GM11168 (cell line): ENCODE results near the gene GSC.
"Not testable (repeated sequence)": the region's sequence is repeated elsewhere in the genome, so short reads cannot be mapped to it uniquely, and the experiment has no call there.

ENCODE experiments used
- in situ Hi-C: fragments of 300-500 bp; cut with MboI; formaldehyde crosslinking; loops from one replicate; pipeline ENCODE4 v1.12.0; 2022; ENCODE audit warnings: low sequenced_read_pairs; ENCODE audit not compliant: unreplicated experiment

GSC gene

DNA sequence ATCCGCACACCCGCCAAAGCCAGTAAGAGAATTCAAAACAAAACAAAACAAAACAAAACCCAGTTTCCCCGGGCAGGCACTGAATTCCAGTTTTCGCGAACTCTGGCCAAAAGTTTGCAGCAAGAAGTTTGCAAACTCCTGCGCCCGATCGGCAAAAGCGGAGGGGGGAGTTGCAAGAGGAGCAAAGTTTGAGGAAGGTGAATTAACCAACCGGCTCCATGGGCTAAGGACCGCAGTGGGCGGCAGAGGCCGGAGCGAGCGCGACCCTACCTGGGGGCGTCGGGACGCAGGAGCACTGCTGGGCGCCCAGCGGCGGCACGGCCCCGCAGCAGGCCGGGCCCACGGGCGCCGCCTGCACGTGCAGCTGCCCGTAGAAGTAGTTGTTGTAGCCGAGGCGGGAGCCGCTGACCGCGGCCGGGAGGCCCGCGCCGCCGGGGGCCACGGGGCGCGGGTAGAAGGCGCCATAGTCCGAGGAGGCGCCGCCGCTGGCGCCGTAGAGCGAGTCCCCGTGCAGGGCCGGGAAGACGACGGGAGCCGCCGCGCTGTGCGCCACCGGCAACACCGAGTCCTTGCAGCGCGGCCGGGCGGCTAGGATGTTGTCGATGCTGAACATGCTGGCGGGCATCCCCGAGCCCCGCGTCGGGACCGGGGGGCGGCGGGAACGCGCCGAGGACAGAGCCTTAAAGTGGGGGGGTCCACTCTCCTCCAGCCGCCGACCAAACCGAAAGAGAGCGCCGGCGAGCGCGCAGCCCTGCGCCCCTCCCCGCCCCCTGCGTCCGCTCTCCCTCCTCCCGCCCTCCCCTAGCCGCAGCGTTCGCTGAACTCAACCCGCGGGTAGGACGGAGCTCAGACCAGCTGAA, at the start of gene GSC:
GSC (minus strand) TSS at position 723 of the 860 bp plus-strand sequence; CDS start at position 625, 98 bp downstream.
- in situ Hi-C loops, result no loop called here

DNA sequence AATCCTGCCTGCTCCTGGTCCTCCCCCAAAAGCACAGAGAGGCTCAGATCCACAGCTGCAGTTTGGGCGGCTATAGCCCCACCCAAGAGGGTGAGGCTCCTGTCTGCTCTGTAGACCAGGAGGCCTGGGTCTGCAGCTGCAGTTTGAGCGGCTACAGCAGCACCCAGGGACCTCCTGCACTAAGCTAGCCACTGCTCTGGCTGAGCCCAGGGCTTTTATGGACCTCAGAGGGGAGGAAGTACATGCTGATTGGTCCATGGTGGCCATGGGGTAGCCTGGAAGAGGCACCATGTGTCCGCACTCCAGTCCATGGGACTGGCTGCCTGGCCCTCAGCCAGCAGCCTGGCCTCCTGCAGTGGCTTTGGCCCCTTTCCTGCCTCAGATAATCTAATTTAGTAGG, 49.6 kb upstream of the GSC start:
- in situ Hi-C loops, result no loop called here

DNA sequence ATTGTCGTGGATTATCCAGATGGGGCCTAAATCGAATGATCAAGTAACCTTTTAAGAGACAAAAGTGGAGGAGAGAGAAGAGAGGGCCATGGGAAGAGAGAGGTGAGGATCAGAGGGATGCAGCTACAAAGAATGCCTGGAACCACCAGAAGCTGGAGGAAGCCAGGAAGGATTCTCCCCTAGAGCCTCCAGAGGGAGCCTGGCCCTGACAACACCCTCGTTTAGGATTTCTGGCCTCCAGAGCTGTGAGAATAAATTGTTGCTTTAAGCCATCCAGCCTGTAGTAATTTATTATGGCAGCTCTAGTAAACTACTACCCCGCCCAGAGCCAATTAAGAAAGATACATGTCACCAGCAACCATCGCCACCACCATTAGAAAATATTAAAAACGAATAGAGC, 46.2 kb upstream of the GSC start:
- in situ Hi-C loops, result no loop called here

DNA sequence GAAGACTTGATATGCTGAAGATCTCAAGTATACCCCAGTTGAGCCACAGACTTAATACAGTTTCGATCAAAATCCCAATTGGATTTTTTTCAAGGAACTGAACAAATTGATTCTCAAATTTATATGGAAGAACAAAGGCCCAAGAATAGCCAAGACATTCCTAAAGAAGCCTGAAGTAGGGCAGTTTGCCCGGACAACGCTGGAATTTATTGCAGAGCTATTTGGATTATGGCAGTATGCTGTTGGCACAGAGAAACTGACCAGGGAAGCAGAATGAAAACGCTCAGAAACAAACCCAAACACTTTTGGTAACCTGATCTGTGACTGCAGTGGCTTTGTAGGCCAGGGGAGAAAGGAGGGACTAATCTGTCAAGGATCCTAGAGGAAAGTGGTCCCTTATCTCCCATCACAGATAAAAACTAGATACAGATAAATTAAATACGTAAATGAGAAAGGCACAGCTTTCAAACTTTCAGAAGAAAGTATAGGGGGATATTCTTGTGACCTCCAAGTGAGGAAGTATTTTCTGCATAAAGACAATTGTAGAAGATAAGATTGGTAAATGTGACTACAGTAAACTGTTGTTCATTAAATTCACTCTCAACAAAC, 35.9 kb upstream of the GSC start:
- in situ Hi-C loops, result no loop called here

DNA sequence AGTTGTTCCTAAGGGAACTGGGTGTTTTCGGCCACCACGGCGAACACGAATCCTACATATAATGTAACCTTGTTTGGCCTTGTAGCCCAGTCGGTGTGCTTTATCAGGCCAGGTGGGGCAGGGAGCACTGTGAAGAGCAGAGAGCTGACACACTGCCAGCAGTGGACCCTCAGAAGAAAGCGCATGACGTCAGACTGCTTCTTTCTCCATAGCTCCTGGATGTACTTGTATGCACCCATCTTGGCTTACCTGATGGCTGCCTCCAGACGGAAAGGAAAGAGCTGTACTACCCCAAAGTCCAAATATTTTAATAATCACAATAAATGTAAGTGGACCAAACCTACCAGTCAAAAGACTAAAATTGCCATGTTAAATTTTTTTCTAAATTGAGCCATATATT, 31.3 kb upstream of the GSC start:
- in situ Hi-C loops, result no loop called here

DNA sequence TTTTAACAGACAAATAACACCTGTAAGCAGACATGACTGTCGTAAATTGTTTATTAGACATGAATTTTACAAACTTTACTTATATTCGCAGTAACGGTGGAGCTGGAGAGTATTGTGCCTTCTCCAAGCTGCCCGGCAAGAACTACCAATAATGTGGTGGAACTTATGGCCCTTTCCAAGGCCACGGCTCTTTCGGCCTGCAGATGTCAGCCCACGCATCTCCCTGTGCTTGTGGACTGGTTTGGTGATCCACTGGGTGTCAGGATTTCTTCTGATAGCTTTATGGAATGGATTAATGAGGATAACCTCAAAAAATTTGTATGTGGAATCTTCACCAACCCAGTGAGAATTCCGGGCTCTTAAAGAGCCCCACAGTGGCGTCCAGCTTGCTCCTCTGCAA, 30.9 kb upstream of the GSC start:
- in situ Hi-C loops, result not testable (repeated sequence)

DNA sequence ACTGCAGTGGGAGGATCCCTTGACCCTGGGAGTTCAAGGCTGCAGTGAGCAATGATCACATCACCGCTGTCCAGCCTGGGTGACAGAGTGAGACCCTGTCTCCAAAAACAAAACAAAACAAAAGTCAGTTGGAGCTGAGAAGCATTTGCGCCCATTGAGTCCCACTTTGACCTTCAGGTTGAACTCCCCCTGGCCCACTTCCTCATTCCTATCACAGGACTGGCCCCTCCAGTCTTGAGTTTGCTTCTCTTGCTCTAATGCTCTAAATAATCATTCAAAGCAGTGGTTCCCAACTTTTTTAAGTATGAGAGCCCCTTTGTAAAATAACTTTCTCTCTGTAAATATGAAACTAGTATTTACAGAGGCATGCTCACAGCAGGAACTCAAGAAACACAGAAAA, 28.0 kb upstream of the GSC start:
- in situ Hi-C loops, result no loop called here

DNA sequence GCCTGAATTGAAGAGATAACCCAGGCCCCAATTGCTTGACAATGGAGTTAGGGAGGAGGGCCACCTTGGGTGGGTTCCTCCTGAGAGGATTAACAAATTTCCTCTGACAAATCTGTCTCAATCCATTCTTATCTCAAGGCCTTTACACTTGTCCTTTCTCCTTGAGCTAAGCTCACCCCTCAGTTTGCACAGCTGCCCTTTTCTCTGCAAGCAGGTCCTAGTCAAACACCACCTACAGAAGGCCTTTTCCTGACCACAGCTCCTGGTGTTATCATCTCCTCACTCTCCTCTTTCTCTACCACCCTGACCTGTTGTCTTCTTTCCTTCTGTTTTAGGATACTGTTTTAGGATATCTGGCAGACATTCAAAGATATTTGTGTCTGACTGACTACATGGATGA, 26.4 kb upstream of the GSC start:
- in situ Hi-C loops, result no loop called here

DNA sequence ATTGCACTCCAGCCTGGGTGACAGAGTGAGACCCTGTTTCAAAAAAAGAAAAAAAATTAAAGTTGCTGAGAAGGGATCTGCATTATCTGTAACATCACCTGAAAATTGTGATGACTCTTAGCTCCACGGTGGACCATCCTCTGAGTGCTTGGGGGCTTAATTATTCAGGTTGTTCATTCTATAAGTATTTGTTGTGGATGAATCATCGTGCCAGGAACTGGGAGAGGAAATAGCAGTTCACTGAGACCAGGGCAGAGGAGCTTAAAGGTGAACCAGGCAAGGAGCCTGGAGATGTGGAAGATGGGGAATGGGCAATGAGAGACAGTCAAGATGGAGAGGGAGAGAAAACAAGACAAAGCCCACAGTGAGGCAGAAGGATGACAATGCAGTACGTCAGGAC, 25.5 kb upstream of the GSC start:
- in situ Hi-C loops, result no loop called here

DNA sequence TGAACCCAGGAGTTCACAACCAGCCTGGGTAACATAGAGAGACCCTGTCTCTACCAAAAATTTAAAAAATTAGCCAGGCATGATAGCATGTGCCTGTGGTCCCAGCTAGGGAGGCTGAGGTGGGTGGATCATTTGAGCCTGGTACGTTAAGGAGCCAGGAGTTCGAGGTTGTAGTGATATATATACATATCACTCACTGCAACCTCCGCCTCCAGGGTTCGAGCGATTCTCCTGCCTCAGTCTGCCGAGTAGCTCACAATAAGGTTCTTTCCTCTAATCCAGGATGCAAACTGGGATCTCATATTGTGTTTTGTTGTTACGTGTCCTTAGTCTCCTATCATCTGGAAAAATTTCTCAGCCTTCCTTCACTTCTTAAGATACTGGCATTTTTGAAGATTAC, 24.0 kb upstream of the GSC start:
- in situ Hi-C loops, result no loop called here

DNA sequence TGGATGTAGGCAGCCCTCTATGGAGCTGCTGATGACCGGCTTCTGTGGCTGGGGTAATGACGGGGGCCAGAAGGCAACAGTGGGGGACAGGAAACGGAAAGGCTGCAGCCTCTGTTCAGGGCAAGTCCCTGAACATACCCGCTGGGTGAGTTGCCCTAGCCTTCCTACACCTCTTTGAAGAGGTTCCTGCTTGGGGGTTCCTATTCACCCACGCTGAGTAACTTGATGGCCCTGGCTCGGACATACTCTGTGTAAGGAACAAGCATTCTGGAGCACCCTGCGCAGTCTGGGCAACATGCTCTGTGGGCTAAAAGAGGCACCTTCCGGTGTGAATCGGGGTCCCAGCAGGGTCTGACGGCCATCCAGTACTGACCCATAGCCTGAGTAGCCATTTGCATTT, 17.7 kb upstream of the GSC start:
- in situ Hi-C loops, result no loop called here

DNA sequence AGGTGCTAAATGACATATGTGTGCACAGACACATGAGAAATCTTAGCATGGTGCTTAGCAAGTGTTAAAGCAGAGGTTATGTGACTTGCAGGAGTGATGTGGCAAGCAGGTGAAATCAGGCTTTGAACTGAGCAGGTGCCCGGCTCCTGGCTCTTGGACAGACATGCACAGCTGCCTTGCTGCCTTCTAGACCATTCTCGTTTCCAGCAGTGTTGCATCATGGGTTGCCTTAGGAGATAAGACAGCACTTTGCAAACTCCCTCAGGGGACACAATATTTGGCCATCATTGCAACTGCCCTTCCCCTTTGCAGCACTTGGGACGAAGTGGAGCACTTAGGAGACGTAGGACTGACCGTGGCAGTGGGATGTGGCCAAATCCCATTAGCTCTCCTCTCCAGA, 17.2 kb upstream of the GSC start:
- in situ Hi-C loops, result no loop called here

DNA sequence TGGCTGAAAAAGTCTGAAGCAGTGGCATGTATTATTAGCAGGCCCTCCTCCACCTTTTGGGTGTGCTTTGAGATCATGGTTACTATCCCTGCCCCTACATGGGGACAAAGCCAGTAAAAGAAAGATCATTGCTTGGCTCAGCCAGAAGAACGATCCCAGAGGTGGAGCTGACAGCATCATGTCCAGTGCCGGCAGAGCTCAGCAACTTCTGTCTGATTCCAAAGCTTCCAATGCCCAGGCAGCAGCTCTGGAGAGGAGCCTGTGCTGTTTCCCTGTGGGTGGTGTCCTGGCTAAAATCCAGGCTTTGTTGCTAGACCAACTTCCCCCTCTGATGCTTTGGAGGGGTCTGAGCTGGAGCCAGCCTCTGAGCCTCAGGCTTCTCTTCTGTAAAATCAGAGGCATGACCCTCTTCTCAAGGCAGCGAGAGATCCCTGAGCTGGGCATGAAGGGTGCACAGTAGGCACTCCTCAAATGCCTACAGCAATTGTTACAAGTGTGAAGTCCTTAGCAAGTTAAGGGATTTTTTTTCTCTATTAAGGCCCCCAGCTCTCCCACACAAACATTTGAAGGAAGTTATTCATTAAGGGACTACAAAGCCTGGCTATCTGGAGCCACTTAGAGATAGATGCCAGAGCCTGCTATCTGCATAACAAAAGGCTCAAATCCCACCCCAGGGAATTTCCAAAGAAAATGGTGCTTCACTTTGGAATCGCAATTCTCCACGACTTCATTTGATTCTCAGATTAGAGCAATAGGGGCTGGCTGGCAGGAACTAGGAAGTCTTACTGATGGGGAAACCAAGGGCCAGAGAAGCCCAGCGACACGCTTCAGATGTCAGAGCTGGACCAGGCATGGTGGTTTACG, 10.9 kb upstream of the GSC start:
- in situ Hi-C loops, result no loop called here

DNA sequence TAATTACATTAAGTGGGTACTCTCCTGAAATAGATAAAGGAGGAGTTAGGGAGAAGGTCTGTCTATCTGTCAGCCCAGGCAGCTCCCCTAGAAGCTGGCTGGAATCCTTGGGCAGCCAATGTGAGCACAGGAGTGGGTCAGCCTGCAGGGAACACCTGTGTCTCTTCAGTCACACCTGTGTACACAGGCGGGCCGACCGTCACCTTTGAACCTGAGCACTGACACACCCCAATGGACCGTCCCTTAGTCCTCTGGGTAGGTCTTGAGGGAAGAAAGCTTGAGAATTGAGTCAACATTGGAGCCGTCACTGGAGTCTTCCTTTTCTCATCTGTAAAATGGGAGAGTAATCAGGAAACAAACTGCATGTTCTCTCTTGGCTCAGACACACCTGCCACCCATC, 9.8 kb upstream of the GSC start:
- in situ Hi-C loops, result no loop called here

DNA sequence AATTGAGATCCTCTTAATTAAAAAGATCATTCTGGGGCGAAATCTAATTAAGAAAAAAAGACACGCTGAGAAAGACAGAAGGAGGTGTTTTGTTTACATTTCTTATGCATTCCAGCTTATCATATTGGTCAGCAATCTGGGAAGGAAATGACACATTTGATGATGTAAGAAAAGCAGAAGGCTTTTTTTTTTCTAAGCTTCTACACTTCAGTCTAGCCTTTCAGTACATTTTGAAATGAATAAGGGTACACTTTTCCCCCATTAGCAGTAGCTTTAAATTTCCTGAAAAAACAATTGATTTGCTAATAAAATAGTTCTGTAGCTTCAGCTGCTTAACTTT, 5.9 kb upstream of the GSC start:
- in situ Hi-C loops, result no loop called here

DNA sequence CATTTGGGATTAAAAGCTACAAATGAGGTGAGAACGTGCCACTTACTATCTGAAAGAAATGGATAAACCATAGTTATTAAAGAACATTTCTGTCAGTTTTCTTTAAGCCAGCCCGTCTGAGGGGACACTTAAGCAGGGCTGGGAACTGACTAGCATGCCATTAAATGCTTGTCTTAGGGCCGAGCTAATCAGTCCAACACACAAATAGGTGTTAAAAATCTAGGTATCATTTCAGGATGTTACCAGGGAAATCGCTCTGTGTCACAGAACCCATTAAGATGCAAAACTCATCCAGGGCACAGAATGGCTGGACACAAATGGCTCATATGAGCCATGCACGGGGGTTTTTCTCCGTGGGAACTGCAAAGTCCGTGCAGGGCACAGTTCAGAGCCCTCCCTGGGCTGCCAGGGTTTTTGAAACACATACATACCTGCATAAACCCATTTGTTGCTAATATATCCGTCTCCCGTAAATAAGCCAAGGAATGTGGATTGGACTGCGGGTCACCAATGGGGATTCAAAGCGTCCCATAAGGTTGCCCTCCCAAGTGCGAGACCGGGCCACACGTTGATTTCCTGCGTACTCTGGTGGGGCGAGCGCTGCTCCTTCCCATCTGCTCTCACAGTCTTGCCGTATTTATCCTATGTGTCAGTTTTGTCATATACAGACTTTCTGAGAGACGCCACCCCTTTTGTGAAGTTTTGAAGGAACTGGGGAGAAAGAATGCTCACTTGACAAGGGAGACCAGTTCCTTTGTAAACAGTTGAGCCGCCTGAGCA, 5.4 kb upstream of the GSC start:
- in situ Hi-C loops, result no loop called here

DNA sequence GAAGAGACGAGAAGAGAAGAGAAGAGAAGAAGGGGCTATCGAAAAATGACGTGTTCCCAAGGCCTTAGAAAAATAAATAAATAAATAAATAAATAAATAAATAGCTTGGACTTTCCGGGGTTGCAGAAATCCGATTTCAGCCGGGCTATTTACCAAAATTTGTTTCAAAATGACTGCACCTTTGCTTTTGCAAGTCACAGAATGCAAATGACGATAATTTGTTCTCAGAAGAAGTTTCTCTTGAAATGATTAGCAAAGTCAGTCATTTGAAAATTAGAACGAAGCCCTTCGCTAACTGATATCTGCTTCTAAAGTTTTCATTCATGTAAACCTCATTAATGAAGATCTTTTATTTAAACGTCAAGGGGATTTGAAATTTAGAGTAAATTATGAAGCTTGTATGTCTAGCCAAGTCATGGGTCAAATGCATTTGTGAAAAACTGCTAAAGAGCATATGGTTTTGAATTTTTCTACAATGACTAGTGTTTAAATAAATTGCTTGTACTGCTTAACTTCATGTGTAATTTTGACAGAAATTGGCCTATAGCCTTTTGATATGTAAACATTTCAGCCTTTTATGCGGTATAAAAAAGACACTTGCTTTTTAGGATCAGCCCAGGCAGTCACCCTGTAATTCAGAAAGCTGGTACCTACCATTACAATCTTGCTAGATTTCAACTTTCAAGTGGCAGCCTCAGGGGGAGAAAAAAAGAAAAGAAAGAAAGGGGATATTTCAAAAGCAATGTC, 4.6 kb upstream of the GSC start:
- in situ Hi-C loops, result no loop called here

DNA sequence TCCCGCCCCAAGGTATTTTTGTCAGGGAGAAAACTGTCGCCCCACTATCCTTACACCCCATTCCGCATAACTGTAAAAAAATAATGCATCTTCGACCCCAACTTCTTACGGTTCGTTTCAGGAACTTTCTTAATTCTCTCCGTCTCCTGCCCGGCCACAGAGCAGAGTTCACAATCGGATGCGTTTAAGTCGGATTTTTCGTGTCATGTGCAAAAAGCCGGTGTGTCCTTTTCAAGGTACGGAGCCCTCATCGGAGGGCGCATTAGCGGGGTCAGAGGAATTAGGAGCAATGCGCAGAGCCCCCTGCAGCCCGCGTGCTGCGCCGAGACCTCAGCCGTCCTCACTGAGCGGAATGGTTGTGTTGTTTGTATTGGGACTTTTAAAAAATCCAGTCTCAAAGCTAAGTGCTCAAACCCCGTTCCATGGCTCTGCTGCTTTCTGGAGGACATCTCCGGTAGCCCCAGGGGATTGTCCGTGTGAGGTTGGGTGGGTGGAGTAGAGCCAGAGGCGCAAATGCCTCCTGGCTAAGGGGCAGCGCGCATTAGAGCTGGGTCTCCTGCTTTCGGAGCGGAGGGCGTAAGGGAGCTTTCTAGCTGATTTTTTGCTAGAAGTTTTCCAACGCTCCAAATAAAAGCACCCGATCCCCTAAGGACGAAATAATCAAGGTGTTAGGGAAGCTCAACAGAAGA, 3.9 kb upstream of the GSC start:
- in situ Hi-C loops, result no loop called here

DNA sequence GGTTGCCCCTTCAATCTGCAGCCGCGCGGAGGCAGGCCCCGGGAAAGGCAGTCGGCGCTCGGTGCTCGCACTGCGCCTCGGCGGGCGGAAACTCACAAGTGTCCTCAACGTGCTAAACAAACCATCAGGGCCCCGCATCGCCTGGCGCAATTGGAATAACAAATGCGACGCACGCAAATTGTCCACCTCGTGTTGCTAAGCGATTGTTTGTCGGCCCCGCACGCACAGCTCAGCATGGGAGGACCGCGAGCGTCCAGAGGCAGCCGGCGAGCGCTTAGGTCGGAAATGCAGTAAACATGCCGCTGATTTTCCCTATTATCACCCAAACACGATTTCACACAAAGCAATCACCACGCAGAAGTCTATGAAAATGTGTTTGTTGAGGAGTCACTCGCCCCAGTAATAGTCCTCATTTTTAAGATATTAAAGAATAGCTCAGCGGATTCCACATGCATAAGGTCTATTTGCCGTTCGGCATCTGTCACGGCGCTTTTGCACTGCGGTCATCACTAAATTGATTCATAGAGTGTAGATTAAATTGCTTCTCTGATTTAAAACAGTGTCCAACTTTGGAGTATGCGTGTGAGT, 3.2 kb upstream of the GSC start:
- in situ Hi-C loops, result no loop called here
